Measurements from ENCODE around the gene PLEKHG3. TPM values are rescaled to one million over a fixed set of nuclear protein-coding genes. Genes with fewer than 3 reads are reported as not detected.

PLEKHG3 gene
- total RNA-seq, 1 donor from 2014 or later = 12.6 TPM

GRCh38 chr14:64747327-64747726 is 43.1 kb downstream of the PLEKHG3 start:
- Histone ChIP-seq H3K36me3 (no peaks in the 10 kb centered on the region), H3K4me1 (no peaks in the 10 kb centered on the region), H2AFZ (replicated peaks) (no peak overlapping the region), H3K27ac (no peak overlapping the region), H3K9ac (no peak overlapping the region), H3K4me3 (no peak overlapping the region), H3K27me3 (no peaks in the 10 kb centered on the region), H4K20me1 (ENCODE audit: low read depth) (no peaks in the 10 kb centered on the region), H3K4me2 (no peak overlapping the region), H3K9me3 (ENCODE audit: low read depth) (no peaks in the 10 kb centered on the region), H3F3A (ENCODE audit: low read depth) (peaks cover 9% of the 10 kb centered on the region), H3K79me2 (ENCODE audit: low read depth) (no peaks in the 10 kb centered on the region)
- H3K4me3 Mint-ChIP-seq = no peak overlapping the region
- TF ChIP-seq EZH2phosphoT487 (IDR thresholded peaks at IDR 0.05) = no peak
- TF ChIP-seq CTCF (IDR thresholded peaks at IDR 0.05) = no peak
- no peak for TF ChIP-seq EZH2 (IDR thresholded peaks at IDR 0.05)
- peaks cover 10% of the 10 kb centered on the region for H3K36me3 Mint-ChIP-seq
- no peaks in the 10 kb centered on the region for H3K27me3 Mint-ChIP-seq (ENCODE audit: insufficient read depth, low read depth)
- H3K4me1 Mint-ChIP-seq = no peaks in the 10 kb centered on the region
- no peaks in the 10 kb centered on the region for H3K9me3 Mint-ChIP-seq
- DNase-seq (ENCODE audit: low spot score) = no peak
- H3K27ac Mint-ChIP-seq = no peak overlapping the region

- H3K9ac ChIP-seq = no peak overlapping the region
- no peak overlapping the region for H3K27ac Mint-ChIP-seq
- H3K36me3 Mint-ChIP-seq = peaks cover 8% of the 10 kb centered on the region
- H3K4me3 Mint-ChIP-seq = no peak overlapping the region
- H2AFZ ChIP-seq (replicated peaks) = no peak overlapping the region
- H3K27ac ChIP-seq = no peak overlapping the region
- TF ChIP-seq EZH2 (IDR thresholded peaks at IDR 0.05) (no peak), EZH2phosphoT487 (IDR thresholded peaks at IDR 0.05) (no peak), CTCF (IDR thresholded peaks at IDR 0.05) (no peak)
- no peak for DNase-seq (ENCODE audit: low spot score)
- H3K27me3 Mint-ChIP-seq (ENCODE audit: insufficient read depth, low read depth) = no peaks in the 10 kb centered on the region
- no peaks in the 10 kb centered on the region for H3K79me2 ChIP-seq (ENCODE audit: low read depth)
- H3F3A ChIP-seq (ENCODE audit: low read depth) = peaks cover 10% of the 10 kb centered on the region
- no peak overlapping the region for H3K4me3 ChIP-seq
- H4K20me1 ChIP-seq (ENCODE audit: low read depth) = no peaks in the 10 kb centered on the region
- H3K27me3 ChIP-seq = no peaks in the 10 kb centered on the region
- no peaks in the 10 kb centered on the region for H3K36me3 ChIP-seq
- H3K4me2 ChIP-seq = no peak overlapping the region
- no peaks in the 10 kb centered on the region for H3K4me1 Mint-ChIP-seq
- no peaks in the 10 kb centered on the region for H3K4me1 ChIP-seq
- H3K9me3 Mint-ChIP-seq = no peaks in the 10 kb centered on the region
- no peaks in the 10 kb centered on the region for H3K9me3 ChIP-seq (ENCODE audit: low read depth)
Measured at GRCh38 chr14:64748521-64748920, 44.3 kb downstream of the PLEKHG3 start.

- no peak for DNase-seq (ENCODE audit: low spot score)
- Histone ChIP-seq H3K4me1 (no peaks in the 10 kb centered on the region), H3K4me3 (no peak overlapping the region), H4K20me1 (ENCODE audit: low read depth) (no peaks in the 10 kb centered on the region), H3K4me2 (no peak overlapping the region), H3K36me3 (no peaks in the 10 kb centered on the region), H3K27me3 (no peaks in the 10 kb centered on the region), H3K9ac (no peak overlapping the region), H2AFZ (replicated peaks) (no peak overlapping the region), H3K9me3 (ENCODE audit: low read depth) (no peaks in the 10 kb centered on the region), H3F3A (ENCODE audit: low read depth) (peaks cover 10% of the 10 kb centered on the region), H3K27ac (no peak overlapping the region), H3K79me2 (ENCODE audit: low read depth) (no peaks in the 10 kb centered on the region)
- Mint-ChIP-seq H3K4me1 (no peaks in the 10 kb centered on the region), H3K9me3 (no peaks in the 10 kb centered on the region), H3K27ac (no peak overlapping the region), H3K36me3 (peaks cover 6% of the 10 kb centered on the region), H3K27me3 (ENCODE audit: insufficient read depth, low read depth) (no peaks in the 10 kb centered on the region), H3K4me3 (no peak overlapping the region)
- TF ChIP-seq CTCF (IDR thresholded peaks at IDR 0.05) = no peak
- no peak for TF ChIP-seq EZH2phosphoT487 (IDR thresholded peaks at IDR 0.05)
- no peak for TF ChIP-seq EZH2 (IDR thresholded peaks at IDR 0.05)
Measured at GRCh38 chr14:64748995-64749714, 44.9 kb downstream of the PLEKHG3 start.

All from neural progenitor cell (in vitro differentiated cells).